PC-3 (cell line): ENCODE results near the gene RNF130. TPM values are rescaled to one million over a fixed set of nuclear protein-coding genes. Genes with fewer than 3 reads are reported as not detected.

ENCODE experiments used
- ATAC-seq: fragments of 200-7000 bp; cut with Tn5 transposase; 2 replicates; pipeline ENCODE4 v1.9.1; 2020; ENCODE audit warnings: mild to moderate bottlenecking, moderate library complexity
- BruUV-seq: library from RNA; stranded (reverse); fragments of 400-500 nt; replicated peaks from 2 replicates; lab custom pipeline; 2021; lab: Mats Ljungman, UMichigan
- CTCF ChIA-PET: fragments of 300-600 bp; sonication (Branson Sonifier 250); formaldehyde crosslinking; loops from one replicate; lab custom pipeline; 2022; ENCODE audit warnings: antibody characterized with exemption; lab: Charles Lee
- POLR2A ChIA-PET: fragments of 300-600 bp; sonication (Branson Sonifier 250); formaldehyde crosslinking; loops from one replicate; lab custom pipeline; 2022; ENCODE audit warnings: antibody characterized with exemption; ENCODE audit not compliant: unreplicated experiment; lab: Charles Lee
- DNase-seq: peaks from one replicate; pipeline ENCODE4 v3.0.0-alpha.2; 2015
- H2AFZ ChIP-seq: fragments of 300-600 bp; sonication (generic); 2 replicates; pipeline ENCODE4 v1.6.0; 2016; ENCODE audit warnings: antibody characterized with exemption, low read length
- H3F3A ChIP-seq: fragments of 300-600 bp; sonication (generic); one replicate; pipeline ENCODE4 v1.6.0; 2017; ENCODE audit warnings: antibody characterized with exemption, low read length, control low read depth, mild to moderate bottlenecking; ENCODE audit not compliant: unreplicated experiment
- H3K27ac ChIP-seq: fragments of 300-600 bp; sonication (generic); 2 replicates; pipeline ENCODE4 v1.5.1; 2016; ENCODE audit warnings: mild to moderate bottlenecking, low read length
- H3K27me3 ChIP-seq: fragments of 300-600 bp; sonication (generic); 2 replicates; pipeline ENCODE4 v1.6.1; 2016; ENCODE audit warnings: low read length, mixed read lengths
- H3K36me3 ChIP-seq: fragments of 300-600 bp; sonication (generic); 2 replicates; pipeline ENCODE4 v1.6.1; 2016; ENCODE audit warnings: low read depth, mixed run types, low read length, mixed read lengths
- H3K4me1 ChIP-seq: fragments of 300-600 bp; sonication (generic); 2 replicates; pipeline ENCODE4 v1.5.1; 2016; ENCODE audit warnings: low read length; ENCODE audit not compliant: insufficient read depth
- H3K4me2 ChIP-seq: fragments of 300-600 bp; sonication (generic); 2 replicates; pipeline ENCODE4 v1.6.0; 2016; ENCODE audit warnings: low read length
- H3K4me3 ChIP-seq: fragments of 300-600 bp; sonication (generic); 2 replicates; pipeline ENCODE4 v1.5.1; 2016; ENCODE audit warnings: mild to moderate bottlenecking, low read length, mixed read lengths
- H3K79me2 ChIP-seq: fragments of 300-600 bp; sonication (generic); 2 replicates; pipeline ENCODE4 v1.6.1; 2017; ENCODE audit warnings: low read length, mixed read lengths
- H3K9ac ChIP-seq: fragments of 300-600 bp; sonication (generic); 2 replicates; pipeline ENCODE4 v1.6.0; 2016; ENCODE audit warnings: mild to moderate bottlenecking, low read length
- H3K9me2 ChIP-seq: fragments of 300-600 bp; sonication (generic); replicated peaks from 2 replicates; pipeline ENCODE4 v1.6.1; 2016; ENCODE audit warnings: mixed run types, low read length, mixed read lengths
- H3K9me3 ChIP-seq: fragments of 300-600 bp; sonication (generic); 2 replicates; pipeline ENCODE4 v1.6.1; 2016; ENCODE audit warnings: low read length, mixed read lengths
- H4K20me1 ChIP-seq: fragments of 300-600 bp; sonication (generic); 2 replicates; pipeline ENCODE4 v1.6.1; 2016; ENCODE audit warnings: low read length, mixed read lengths
- CTCF ChIP-seq: fragments of 300-600 bp; sonication (generic); conservative IDR thresholded peaks from 2 replicates; pipeline ENCODE4 v1.5.1; 2017; ENCODE audit warnings: antibody characterized with exemption, low read depth, mild to moderate bottlenecking, low read length
- EZH2 ChIP-seq: fragments of 300-600 bp; sonication (generic); IDR thresholded peaks from one replicate; pipeline ENCODE4 v1.6.1; 2017; ENCODE audit warnings: antibody characterized with exemption, mild to moderate bottlenecking, low read length; ENCODE audit not compliant: unreplicated experiment
- EZH2phosphoT487 ChIP-seq: fragments of 300-600 bp; sonication (generic); IDR thresholded peaks from 2 replicates; pipeline ENCODE4 v1.6.1; 2018; ENCODE audit warnings: mild to moderate bottlenecking, antibody characterized with exemption, low read length, borderline replicate concordance
- intact Hi-C: fragments of 100-400 bp; cut with micrococcal nuclease; formaldehyde crosslinking; loops from 2 replicates; pipeline ENCODE4 v1.9.0; 2023
- total RNA-seq: library from RNA; depleted of rRNA; stranded (reverse); fragments of >200 nt; gene quantifications from 2 replicates; pipeline ENCODE4 v1.2.3, GENCODE V29; 2014

The RNF130 gene
- total RNA-seq, 1 experiment from 2014 or later, result 31.2 TPM

GRCh38 chr5:180109920-180110319 is 38.4 kb upstream of the RNF130 start:
- no peak for ATAC-seq
- H3K4me1 ChIP-seq, result no peaks in the 10 kb centered on the region
- no peaks in the 10 kb centered on the region for H4K20me1 ChIP-seq
- no peak overlapping the region for H3K9ac ChIP-seq
- no peaks in the 10 kb centered on the region for H3F3A ChIP-seq
- ChIA-PET CTCF (no interaction called here), POLR2A (no interaction called here)
- no peak overlapping the region for H3K4me3 ChIP-seq
- H3K79me2 ChIP-seq, result no peaks in the 10 kb centered on the region
- H3K27me3 ChIP-seq, result no peaks in the 10 kb centered on the region
- BruUV-seq, result no TSS peak
- H3K9me3 ChIP-seq, result 0 out of 2 replicates have a peak, but pooled peaks cover 8% of the 10 kb centered on the region
- H3K27ac ChIP-seq, result no peak overlapping the region
- no peaks in the 10 kb centered on the region for H3K36me3 ChIP-seq
- no peaks in the 10 kb centered on the region for H3K9me2 ChIP-seq
- DNase-seq, result no peak
- no peak for TF ChIP-seq EZH2phosphoT487
- TF ChIP-seq EZH2, result no peak
- no peak for TF ChIP-seq CTCF
- no peak overlapping the region for H2AFZ ChIP-seq
- intact Hi-C loops, result no loop called here
- no peak overlapping the region for H3K4me2 ChIP-seq

- no peak overlapping the region for H2AFZ ChIP-seq
- 0 out of 2 replicates have a peak, but pooled peaks cover 8% of the 10 kb centered on the region for H3K9me3 ChIP-seq
- no peak for DNase-seq
- no peak for TF ChIP-seq CTCF
- H3K27me3 ChIP-seq, result no peaks in the 10 kb centered on the region
- no peaks in the 10 kb centered on the region for H3K9me2 ChIP-seq
- BruUV-seq, result no TSS peak
- POLR2A ChIA-PET, result no interaction called here
- H3K27ac ChIP-seq, result no peak overlapping the region
- H3K36me3 ChIP-seq, result no peaks in the 10 kb centered on the region
- H3K4me1 ChIP-seq, result no peaks in the 10 kb centered on the region
- CTCF ChIA-PET, result no interaction called here
- no peak overlapping the region for H3K4me3 ChIP-seq
- no peaks in the 10 kb centered on the region for H3F3A ChIP-seq
- ATAC-seq, result no peak
- no peak overlapping the region for H3K9ac ChIP-seq
- H4K20me1 ChIP-seq, result no peaks in the 10 kb centered on the region
- no peak overlapping the region for H3K4me2 ChIP-seq
- intact Hi-C loops, result no loop called here
- no peaks in the 10 kb centered on the region for H3K79me2 ChIP-seq
Measured at GRCh38 chr5:180107005-180107404, 35.4 kb upstream of the RNF130 start.

GRCh38 chr5:180105827-180106312 is 34.3 kb upstream of the RNF130 start:
- no peak overlapping the region for H3K4me3 ChIP-seq
- no peak for ATAC-seq
- H3K27me3 ChIP-seq, result no peaks in the 10 kb centered on the region
- POLR2A ChIA-PET, result no interaction called here
- H3K9ac ChIP-seq, result no peak overlapping the region
- no peak overlapping the region for H2AFZ ChIP-seq
- no TSS peak for BruUV-seq
- no peak for DNase-seq
- no peak overlapping the region for H3K27ac ChIP-seq
- H3K4me1 ChIP-seq, result no peaks in the 10 kb centered on the region
- no peaks in the 10 kb centered on the region for H3K79me2 ChIP-seq
- intact Hi-C loops, result no loop called here
- no peaks in the 10 kb centered on the region for H3K9me2 ChIP-seq
- CTCF ChIA-PET, result no interaction called here
- no peak overlapping the region for H3K4me2 ChIP-seq
- TF ChIP-seq EZH2 (no peak), EZH2phosphoT487 (no peak), CTCF (no peak)
- H4K20me1 ChIP-seq, result no peaks in the 10 kb centered on the region
- H3K36me3 ChIP-seq, result no peaks in the 10 kb centered on the region
- H3F3A ChIP-seq, result no peaks in the 10 kb centered on the region
- H3K9me3 ChIP-seq, result 0 out of 2 replicates have a peak, but pooled peaks cover 8% of the 10 kb centered on the region
